Measurements from ENCODE around the gene TMCC3. TPM values are rescaled to one million over a fixed set of nuclear protein-coding genes. Genes with fewer than 3 reads are reported as not detected.

Gene TMCC3
- total RNA-seq, 1 experiment from 2014 or later = 2.2 TPM

DNA sequence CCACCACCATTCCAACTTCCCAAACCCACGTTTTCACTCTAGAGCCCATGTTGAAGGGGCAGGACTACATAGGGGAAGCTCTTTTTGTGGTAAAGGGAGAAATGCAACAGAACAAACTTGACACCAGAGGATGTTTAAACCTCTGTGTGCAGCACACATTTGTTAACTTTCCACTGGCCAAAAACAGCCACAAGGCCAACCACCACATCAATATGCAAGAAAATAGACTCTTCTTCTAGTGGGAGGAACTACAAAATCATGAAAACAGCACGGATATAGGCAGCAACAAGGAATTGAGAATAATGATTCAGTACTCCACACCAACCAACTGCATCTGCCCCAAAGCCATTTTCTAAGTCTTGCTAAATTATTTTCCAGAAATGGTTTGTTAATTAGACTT lies 124.4 kb downstream of the TMCC3 start:
- ChIA-PET POLR2A (no interaction called here), CTCF (interaction anchor here (0.7 to 1.1 kb wide), 2 partner anchors 9 to 213 kb away, joined by 3 to 4 read pairs; no protein-coding TSS in a partner anchor)
- H3K4me1 Mint-ChIP-seq = peaks cover 8% of the 10 kb centered on the region
- no peak for ATAC-seq
- H3K27ac Mint-ChIP-seq = no peak overlapping the region
- no peaks in the 10 kb centered on the region for H3K9me3 Mint-ChIP-seq
- TF ChIP-seq, protein P1, sequence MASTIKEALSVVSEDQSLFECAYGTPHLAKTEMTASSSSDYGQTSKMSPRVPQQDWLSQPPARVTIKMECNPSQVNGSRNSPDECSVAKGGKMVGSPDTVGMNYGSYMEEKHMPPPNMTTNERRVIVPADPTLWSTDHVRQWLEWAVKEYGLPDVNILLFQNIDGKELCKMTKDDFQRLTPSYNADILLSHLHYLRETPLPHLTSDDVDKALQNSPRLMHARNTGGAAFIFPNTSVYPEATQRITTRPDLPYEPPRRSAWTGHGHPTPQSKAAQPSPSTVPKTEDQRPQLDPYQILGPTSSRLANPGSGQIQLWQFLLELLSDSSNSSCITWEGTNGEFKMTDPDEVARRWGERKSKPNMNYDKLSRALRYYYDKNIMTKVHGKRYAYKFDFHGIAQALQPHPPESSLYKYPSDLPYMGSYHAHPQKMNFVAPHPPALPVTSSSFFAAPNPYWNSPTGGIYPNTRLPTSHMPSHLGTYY (CRISPR knock-in tag; IDR thresholded peaks at IDR 0.05) = no peak
- TF ChIP-seq, protein P2, sequence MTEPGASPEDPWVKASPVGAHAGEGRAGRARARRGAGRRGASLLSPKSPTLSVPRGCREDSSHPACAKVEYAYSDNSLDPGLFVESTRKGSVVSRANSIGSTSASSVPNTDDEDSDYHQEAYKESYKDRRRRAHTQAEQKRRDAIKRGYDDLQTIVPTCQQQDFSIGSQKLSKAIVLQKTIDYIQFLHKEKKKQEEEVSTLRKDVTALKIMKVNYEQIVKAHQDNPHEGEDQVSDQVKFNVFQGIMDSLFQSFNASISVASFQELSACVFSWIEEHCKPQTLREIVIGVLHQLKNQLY (CRISPR knock-in tag; IDR thresholded peaks at IDR 0.05) = no peak
- TF ChIP-seq GRHL2 (CRISPR knock-in tag; IDR thresholded peaks at IDR 0.05; ENCODE audit: insufficient replicate concordance, severe bottlenecking) (no peak), NR2C2 (CRISPR knock-in tag; IDR thresholded peaks at IDR 0.05) (no peak), RELA (CRISPR knock-in tag; IDR thresholded peaks at IDR 0.05; ENCODE audit: borderline replicate concordance) (no peak), ELF4 (CRISPR knock-in tag; IDR thresholded peaks at IDR 0.05; ENCODE audit: low read depth) (no peak), KAT7 (CRISPR knock-in tag; IDR thresholded peaks at IDR 0.05; ENCODE audit: borderline replicate concordance) (no peak)
- DNase-seq (ENCODE audit: low spot score) = no peak
- H3K27me3 Mint-ChIP-seq (ENCODE audit: low read depth) = no peaks in the 10 kb centered on the region
- H3K4me3 Mint-ChIP-seq = no peak overlapping the region
- H3K36me3 Mint-ChIP-seq = no peaks in the 10 kb centered on the region

Small RNA genes lying within 50 kb of the gene (microRNA-seq; reads per million reads assigned to microRNA genes)
- not detected for gene MIR5700 (ENCODE audit: borderline number of aligned reads)

Other genes with a start within 250 kb of the TMCC3 start
- gene CEP83, start 190.7 kb downstream of the TMCC3 start, total RNA-seq (2021) = 23.4 to 29.8 TPM (median 26.2 TPM) in 3 replicates